CMK (cell line): ENCODE data around the gene GALNT10.
"Not testable (repeated sequence)": the region's sequence is repeated elsewhere in the genome, so short reads cannot be mapped to it uniquely, and the experiment has no call there.

Experiments
- DNase-seq: peaks from one replicate; pipeline ENCODE4 v3.0.0-alpha.2; 2010; ENCODE audit warnings: low read depth

Gene GALNT10, protein sequence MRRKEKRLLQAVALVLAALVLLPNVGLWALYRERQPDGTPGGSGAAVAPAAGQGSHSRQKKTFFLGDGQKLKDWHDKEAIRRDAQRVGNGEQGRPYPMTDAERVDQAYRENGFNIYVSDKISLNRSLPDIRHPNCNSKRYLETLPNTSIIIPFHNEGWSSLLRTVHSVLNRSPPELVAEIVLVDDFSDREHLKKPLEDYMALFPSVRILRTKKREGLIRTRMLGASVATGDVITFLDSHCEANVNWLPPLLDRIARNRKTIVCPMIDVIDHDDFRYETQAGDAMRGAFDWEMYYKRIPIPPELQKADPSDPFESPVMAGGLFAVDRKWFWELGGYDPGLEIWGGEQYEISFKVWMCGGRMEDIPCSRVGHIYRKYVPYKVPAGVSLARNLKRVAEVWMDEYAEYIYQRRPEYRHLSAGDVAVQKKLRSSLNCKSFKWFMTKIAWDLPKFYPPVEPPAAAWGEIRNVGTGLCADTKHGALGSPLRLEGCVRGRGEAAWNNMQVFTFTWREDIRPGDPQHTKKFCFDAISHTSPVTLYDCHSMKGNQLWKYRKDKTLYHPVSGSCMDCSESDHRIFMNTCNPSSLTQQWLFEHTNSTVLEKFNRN

DNA sequence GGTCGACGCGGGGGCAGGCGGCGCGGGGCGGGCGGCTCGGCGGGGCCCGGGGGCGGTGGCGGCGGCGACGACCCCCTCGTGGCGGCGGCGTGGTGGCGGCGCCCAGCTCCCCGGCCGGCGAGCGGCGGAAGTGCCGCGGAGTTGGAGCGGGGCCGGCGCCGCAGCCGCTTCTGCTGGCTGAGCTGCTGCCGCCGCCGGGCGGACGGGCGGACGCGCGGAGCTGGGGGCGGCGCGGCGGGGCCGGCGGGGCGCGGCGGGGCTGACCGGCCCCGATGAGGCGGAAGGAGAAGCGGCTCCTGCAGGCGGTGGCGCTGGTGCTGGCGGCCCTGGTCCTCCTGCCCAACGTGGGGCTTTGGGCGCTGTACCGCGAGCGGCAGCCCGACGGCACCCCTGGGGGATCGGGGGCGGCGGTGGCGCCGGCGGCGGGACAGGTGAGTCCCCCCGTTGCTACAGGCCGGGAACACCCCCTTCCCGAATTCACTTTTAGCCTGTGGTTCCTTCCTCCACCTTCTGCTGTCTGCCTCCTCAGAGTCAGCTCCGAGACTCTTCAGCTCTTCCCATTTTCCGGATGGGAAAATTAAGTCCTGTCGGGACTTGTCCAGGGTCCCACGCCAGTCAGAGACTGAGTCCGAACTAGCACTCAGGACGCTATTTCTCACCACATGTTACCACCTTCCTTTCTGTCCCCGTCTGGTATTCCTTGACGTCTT, at the start of gene GALNT10:
TSS of gene GALNT10 (plus strand) at position 139 of the 710 bp plus-strand sequence. CDS start at position 273, 134 bp downstream.
- no peak for DNase-seq

DNA sequence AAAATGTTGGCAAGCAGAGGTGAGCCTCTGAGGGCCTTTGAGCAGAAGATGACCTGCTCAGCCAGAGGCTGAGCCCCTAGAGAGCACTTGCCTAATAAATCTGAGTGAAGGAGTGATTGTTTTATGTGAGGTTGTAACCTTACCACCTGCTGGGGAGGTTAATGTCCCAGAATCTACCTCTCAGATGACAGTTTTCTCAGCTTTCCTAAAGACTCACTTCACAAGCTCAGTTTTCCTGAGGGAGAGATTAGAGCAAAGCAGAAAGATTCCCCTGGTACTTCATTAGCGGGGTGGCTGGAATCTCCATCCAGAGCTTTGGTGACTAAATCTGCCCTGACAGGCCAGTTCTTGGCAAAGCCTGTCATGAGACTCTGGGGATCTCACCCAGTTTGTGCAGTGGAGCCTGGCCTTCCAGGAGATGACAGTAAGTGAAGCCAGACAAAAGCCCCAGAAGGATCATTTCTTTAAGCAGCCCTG, 48.8 kb upstream of the GALNT10 start:
- no peak for DNase-seq

DNA sequence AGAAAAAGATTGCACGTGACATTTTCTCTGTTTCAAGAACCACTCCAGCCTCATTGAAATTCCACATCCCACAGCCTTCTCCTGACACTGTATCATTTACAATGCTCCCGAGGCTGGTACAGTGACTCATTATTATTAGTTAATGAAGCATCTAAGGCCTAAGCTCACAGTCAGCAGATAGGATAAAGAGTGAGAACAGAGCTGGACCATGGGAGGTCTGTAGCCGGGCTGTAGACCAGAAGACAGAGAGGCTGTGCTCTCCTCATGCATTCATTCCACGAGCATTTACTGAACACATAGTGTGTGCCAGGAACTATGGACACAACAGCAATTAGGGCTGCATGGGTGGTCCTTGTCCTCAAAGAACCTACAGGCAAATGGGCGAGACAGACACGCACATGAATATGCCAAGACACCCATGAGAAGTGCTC, 47.3 kb upstream of the GALNT10 start:
- no peak for DNase-seq

DNA sequence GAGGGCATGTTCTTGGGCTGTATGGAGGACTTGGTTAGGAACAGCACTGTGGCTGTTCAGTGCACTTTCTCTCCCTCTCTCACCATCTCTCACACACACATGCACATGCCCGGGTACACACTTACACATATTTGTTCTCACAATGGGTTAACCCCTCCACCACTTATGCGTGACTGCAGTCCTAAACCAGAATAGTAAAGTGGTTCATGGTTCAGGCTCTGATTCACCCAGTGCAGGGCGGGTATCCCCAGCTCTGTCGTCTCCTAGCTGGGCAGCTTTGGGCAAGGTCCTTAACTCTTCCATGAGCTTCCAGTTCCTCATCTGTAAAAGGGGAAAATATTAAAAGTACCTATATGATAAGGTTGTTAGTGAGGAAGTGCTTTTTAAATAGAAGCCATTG, 45.3 kb upstream of the GALNT10 start:
- no peak for DNase-seq

DNA sequence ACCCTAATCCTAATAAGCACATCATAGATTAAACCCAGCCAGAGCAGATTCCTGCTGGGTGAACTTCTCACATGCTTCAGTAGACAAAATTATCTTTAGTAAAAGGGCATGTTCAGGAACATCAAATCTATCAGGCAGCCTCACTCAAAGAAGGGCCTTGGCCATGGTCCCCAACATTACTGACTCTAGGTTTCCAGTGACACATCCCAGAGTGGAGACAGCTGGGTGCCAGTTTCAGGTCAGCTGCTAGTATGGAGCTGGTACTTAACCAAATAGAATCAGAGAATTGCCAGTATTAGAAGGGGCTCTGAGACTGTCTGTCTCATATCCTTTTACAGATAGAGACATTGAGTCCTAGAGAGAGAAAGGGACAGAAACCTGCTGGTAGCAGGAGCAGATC, 44.1 kb upstream of the GALNT10 start:
- DNase-seq: no peak

DNA sequence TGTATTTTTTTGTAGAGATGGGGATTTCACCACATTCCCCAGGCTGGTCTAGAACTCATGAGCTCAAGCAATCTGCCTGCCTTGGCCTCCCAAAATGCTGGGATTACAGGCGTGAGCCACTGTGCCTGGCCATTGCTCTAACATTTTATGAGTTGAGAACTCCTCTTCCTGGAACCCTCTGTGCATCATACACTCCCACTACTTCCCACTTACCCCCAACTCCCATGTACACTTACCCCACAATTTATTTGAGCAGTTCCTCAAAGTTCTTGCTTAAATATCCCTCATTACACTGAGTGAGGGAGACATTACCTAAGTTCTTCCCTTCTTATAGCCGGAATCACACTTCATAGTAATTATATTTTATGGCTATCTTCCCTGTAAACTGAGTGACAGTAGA, 42.9 kb upstream of the GALNT10 start:
- no peak for DNase-seq

DNA sequence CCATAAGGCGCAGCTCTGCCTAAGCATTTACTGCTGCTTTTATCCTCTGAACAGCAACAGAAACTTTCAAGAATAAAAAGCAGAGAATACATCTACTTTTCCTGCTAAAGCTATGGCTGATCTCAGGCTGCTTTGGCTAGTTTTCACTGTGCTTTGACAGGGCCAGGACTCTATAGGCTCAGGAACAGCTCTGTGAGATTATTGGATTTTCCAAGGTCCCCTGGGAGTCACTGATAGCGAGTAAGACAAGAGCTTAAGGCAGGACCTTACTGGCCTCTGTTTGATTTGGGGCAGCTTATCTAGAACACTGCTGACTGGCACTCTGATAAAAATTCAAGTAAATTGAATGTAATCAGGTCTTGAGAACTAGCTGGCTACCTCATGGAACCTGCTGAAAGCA, 40.1 kb upstream of the GALNT10 start:
- not testable (repeated sequence) for DNase-seq

DNA sequence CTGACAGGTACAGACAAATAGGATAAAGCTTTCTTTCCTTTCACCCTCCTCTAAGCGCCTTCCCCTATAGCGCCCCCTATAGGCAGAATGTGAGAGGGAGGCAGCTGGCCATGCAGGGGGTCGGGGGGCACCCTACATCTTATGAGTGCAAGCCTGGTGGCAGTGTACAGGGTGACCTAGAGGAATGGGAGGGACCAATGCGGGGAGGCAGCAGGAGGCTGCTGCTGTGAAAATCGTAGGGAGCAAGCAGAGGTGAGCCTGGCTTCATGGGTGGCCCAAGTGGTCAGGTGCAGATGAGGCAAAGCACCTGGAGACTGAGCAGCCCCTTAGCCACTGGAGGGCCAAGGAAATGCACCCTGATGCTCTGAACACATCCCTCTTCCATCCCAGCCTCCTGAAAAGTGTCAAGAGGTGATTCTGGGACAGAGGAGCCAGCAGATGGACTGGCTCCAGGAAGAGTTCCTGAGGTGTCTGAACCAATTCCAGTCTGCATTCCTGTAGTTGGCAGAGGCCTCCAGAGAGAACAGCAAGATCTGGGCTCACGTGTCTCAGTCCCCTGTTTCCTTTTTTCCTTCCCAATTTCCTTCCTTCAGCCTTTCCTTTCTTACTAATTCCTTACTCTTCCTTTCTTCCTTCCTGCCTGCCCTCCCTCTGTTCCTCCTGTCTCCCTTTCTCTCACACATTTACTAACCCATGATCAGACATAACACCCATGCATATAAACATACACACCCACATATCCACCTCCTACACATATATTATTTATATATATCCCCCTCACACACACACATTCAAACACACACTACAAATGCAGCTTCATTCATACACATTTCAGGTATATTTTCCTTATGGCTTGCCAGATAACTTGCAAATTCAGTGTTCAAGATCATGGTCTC, 32.8 kb upstream of the GALNT10 start:
- DNase-seq: no peak

DNA sequence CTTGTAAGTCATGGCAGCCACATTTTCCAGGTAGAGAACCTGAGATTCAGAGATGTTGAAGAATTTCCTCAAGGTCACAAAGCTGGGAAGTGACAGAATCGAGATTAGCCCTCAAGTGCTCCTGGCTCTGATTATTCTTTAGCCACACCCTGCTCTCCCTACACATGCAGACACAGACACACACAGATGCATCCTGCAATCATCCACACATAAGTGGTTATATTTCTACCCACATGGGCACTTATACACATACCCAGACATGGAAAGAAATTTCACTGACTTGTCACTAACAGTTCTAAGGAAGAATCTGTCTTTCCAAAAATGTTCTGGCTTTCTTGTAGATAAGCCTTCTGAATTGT, 32.2 kb upstream of the GALNT10 start:
- DNase-seq: no peak

DNA sequence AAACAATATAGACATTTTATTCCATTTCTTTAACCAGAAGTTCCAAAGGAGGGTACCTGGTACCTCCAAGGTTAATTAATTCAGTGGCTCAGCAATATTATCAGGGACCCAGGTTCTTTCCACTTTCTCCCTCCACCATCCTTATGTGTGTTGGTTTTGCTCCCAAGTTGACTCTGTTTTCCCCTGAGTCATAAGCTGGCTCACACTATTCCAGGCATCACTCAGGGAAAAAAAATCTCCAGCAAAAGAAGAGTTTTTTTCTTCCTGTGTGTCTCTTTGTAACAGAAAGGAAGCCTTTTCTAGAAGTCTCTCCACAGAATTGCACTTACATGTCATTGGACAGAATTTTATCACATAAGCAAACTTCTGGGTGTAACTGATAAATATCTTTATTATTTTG, 31.2 kb upstream of the GALNT10 start:
- no peak for DNase-seq

DNA sequence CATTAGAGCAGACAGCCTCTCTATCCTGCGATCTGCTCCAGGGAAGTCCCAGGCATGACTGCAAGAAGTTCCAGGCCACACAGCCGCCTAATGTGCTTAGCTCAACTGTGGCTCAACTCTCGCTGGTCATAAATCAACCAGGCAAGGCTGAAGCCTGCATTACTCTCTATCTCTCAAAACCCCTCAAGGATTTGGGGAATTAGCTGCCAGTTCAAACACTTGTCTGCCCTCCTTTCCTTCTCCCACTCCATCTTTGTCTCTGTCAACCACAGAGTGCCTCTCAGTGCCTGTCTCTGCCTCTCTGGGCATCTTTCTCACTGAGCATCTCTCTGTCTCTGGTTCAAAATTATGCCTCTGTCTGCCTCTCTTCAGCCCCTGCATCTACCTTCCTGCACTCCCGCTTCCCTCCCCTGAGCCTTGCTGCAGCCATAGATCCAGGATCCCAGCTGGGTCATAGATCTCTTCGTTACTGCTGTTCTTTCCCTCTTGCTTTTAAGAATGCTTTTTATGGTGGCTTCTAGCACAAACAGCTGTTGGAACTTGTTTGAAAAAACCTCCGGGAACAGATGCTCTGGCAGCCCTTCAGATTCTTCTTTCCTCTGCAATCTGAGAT, 27.9 kb upstream of the GALNT10 start:
- no peak for DNase-seq

DNA sequence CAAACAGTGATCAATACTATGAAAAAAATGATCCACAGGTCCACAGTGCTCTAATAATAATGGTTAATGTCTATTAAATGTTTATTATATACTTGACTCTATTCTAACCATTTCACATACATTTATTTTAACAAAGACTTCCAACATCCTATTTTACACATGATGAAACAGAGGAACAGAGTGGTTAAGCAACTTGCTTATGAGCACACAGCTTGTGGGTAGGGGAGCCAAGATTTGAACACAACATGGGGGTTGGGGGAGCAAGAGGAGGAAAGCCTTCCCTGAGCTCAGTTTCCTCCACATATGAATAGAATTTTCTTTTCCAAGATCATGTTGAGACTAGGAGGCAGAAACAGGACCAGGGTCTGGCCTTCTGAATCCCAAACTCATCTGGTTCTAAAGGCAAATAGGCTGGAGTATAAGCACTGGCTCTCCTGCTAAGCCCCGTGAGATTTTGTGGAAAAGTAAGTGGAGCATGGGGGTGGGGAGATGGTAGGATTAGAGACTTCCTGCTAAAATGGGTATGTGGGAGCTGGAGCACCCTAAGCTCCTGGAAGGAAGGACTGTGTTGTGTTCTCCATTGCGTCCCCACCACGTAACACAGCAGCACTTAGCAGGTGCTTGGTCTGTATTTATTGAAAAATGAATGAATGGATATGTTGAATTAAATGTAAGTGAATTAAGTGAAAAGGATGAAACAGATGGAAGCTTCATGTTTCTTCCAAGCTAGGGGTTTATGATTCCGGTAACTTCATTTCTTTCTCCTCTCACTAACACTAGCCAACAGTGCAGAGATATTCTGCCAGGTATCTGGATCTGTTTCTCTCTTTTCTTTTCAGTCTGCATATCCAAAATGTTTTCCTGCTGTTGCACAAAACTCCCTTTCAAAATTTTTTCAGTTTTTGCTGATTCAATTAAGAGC, 26.9 kb upstream of the GALNT10 start:
- DNase-seq: no peak

DNA sequence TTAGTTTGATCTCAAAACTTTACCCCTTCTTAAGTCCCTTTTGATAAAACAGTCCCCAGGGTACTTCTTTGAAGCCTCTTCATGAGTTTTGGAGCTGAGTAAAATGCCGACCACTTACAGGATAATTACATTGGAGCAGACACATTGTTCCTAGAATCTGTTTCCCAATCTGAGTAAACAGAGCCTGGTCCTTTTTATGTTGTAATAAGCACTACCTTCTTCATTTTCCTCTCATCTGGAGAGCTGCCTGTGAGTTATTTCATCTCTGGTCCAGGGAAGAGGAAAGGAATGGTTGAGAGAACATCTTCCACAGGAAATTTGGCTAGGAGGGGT, 26.3 kb upstream of the GALNT10 start:
- no peak for DNase-seq

DNA sequence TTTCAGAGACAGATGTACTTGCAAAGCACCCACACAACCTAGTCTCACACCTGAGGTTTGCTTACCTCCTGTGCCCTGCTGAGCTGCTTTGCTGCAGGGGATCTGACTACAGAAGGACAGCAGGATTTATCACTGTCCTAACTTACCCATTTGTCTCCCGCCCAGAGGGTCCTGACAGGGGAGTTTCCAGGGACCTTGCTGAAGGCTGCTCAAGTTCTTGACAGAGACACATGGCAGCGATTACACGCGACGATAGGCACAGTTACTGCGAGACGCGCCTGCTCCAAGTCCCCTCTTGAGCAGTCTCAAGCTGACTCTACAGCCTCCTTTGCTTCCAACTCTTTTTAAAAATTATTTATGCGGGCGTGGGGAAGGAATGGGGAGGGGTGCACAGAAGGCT, 24.6 kb upstream of the GALNT10 start:
- DNase-seq: no peak

DNA sequence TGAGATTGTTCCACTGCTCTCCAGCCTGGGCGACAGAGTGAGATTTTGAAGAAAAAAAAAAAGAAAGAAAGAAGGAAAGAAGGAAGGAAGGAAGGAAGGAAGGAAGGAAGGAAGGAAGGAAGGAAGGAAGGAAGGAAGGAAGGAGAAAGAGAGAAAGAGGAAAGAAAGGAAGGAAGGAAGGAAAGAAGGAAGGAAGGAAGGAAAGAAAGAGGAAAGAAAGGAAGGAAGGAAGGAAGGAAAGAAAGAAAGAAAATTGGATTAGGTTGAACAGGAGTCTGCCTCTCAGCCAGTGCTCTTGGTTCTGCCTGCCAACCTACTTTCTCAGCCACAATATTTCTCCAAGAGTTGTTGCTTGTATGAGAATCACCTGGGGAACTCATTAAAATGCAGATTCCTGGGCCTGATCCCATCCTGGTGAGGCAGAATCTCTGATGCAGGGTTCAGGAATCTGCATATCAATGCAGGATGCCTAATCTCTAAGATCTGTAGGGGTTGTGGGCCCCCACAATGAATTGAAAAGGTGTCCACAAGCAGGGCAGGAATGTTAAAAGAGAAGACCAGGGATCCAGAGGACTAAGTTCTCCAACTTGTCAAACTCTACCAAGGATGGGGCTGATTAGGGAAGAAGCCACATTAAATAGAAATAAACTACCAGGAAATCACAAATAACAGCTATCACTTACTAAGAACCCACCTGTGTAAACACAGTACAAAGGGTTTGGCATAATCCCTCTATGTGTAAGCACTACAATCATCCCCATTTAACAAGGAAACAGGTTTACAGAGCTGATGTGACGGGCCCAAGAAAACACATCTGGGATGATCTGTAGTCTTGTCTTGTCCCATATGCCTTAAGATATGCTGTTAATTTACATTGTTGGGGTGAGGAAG, 23.4 kb upstream of the GALNT10 start:
- DNase-seq: no peak

DNA sequence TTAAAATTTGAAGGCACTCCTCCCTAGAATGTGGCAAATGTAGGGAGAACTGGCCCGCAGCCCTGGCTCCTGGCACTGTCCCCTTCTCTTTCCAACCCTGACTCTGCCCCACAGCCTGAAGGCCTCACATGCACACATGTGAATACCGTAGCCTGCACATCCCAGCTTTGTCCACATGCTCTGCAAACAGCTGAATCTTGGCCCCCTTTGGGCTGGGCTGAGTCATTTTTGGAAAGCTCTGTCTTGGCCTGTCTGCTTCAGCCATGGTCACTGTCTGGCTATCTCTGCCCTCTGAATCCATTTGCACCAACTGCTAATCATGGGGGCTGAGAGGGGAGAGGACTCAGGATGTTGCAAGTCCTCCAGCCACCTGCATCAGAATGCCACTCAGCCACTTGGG, 22.1 kb upstream of the GALNT10 start:
- no peak for DNase-seq

DNA sequence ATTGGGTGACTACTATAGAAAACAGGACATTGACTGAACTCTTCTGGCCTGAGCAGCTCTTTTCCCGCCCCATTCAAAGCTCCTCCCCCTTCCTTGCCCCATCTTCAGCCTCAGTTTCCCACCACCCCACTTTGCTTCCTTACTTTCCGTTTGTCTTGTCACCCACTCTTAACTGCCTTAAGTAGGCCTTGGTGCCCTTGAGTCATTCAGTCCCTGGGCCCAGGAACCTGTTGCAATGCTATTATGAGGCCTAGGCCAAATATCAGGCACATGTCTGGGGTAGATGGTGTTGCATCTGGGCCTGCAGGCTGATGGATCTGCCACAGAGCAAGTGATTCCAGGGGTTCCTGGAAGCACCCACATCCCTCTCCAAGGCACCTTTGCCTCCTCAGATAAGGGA, 17.7 kb upstream of the GALNT10 start:
- DNase-seq: no peak

DNA sequence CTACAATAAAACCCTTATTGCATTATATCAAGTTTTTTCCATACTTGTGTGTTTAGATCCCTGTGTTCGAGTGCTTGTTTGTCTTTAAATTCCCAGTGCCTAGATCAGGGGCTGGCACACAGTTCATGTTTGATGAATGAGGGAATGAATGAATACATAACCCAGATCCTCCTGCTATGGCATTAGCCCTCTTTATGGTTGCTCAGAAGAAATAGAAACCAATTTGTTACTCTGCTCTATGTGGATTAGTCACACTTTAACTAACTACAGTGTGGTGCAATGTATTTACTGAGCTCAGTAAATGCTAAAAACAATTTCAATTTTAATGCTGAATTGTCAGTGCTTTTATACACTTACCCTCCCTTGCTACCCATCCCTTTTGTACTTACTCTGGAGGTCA, 16.4 kb upstream of the GALNT10 start:
- no peak for DNase-seq

DNA sequence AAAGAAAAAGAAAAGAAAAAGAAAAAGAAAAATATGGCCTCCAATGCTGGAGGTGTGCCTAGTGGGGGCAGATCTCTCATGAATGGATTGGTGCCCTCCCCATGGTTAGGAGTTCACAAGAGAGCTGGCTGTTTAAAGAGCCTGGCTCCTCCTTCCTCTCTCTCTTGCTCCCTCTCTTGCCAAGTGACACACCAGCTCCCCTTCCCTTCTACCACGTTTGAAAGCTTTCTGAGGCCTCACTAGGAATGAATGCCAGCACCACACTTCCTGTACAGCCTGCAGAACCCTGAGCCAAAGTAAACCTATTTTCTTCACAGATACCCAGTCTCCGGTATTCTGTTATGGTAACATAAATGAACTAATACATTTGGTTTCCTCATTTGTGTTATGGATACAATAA, 14.4 kb upstream of the GALNT10 start:
- DNase-seq: no peak

DNA sequence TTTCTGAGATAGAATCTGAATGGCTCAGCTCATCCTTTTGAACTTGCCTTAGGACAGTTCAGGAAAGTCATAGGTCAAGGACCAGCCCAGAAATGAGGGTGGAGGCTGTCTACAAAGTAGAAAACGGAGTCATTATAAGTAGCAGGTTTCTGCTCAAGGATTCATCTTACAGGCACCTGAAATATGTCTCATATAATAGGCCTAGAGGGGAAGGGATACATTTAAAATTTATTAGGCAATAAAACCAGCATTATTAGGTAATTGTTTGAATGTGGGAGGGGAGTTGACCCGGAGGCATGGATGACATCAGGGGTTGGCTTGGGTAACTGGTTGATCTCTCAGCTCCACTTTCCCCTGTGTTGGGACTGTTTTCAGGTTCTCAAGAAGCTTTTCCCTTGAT, 11.9 kb upstream of the GALNT10 start:
- DNase-seq: no peak
